GM18870 (cell line): ENCODE data around the gene MUC22.

Experiments used
- ATAC-seq: cut with Tn5 transposase; IDR thresholded peaks from one replicate; pipeline ENCODE4 v1.9.1; 2021; ENCODE audit warnings: moderate library complexity; ENCODE audit not compliant: unreplicated experiment

Gene MUC22

GRCh38 chr6:31075528-31075927 is 65.3 kb downstream of the MUC22 start:
- ATAC-seq: no peak

GRCh38 chr6:31076611-31077010 is 66.3 kb downstream of the MUC22 start:
- ATAC-seq: no peak

GRCh38 chr6:31079656-31080261 is 69.5 kb downstream of the MUC22 start:
- ATAC-seq: no peak

GRCh38 chr6:31081872-31082271 is 71.6 kb downstream of the MUC22 start:
- ATAC-seq: no peak

- no peak for ATAC-seq
Observed at GRCh38 chr6:31083742-31084354, 73.6 kb downstream of the MUC22 start.
